Measurements from ENCODE around the gene ACACA.

Gene ACACA

GRCh38 chr17:37110746-37111145, 295.9 kb downstream of the ACACA start:
- CTCF ChIA-PET = interaction anchor here (1.1 to 1.8 kb wide), 2 partner anchors 63 to 81 kb away, joined by 3 to 4 read pairs; no protein-coding TSS in a partner anchor
- H3K4me3 ChIP-seq (ENCODE audit: low read depth, low read length) = no peak overlapping the region
- POLR2A ChIA-PET = no interaction called here
- DNase-seq (ENCODE audit: low read depth, low spot score) = no peak
- no peak for TF ChIP-seq CTCF (IDR thresholded peaks at IDR 0.05; ENCODE audit: insufficient read depth, low read length, missing control alignments)

DNA sequence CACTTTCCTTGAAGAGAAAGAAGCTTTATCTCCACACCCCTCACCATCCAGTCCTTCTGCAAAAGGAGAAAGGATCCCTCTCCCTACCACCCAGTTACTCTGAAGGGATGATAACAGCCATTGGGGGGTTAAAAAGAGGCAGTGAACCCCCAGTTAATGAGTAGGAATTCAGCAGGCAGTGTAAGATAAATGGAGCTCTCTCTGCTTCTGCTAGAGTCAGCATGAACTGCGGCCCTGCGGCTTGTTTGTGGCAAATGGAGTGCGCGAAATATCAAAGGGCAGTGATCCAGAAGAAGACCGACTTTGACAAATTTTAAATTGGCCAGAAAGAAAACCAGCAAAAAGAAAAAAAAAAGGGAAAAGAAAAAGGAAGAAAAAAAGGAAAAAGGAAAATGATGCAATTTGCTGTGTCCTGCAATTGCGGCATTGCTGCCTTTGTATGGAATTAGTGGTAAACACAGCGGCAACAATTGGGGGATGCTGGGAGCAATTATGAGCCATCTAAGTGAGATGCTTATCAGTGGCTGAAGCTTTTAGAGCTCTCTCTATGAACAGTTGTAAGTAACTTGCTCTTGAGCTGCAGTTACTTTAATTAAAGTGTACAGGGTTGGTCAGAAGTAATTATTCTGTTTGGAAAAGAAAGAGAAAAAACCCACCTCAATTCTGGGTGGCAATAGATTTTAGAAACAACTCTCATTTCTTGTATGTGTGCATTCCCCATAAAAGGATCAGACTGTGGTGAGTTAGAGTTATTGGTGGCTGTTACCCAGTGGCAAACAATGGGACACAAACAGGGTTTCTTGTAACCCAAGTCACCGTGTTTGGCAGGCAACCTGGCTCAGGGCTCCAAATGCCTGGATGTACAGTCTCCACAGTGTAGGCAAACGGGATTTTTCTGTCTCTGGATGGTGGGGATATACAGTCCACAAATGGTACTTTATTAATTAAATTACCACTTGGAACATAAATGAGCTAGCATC, 296.6 kb downstream of the ACACA start:
- ChIA-PET POLR2A (no interaction called here), CTCF (interaction anchor here (1.1 to 1.8 kb wide), 2 partner anchors 62 to 82 kb away, joined by 3 to 4 read pairs; no protein-coding TSS in a partner anchor)
- no peak for TF ChIP-seq CTCF (IDR thresholded peaks at IDR 0.05; ENCODE audit: insufficient read depth, low read length, missing control alignments)
- no peak for DNase-seq (ENCODE audit: low read depth, low spot score)
- H3K4me3 ChIP-seq (ENCODE audit: low read depth, low read length) = no peak overlapping the region

GRCh38 chr17:37109106-37109505, 297.5 kb downstream of the ACACA start:
- ChIA-PET CTCF (no interaction called here), POLR2A (no interaction called here)
- no peak for TF ChIP-seq CTCF (IDR thresholded peaks at IDR 0.05; ENCODE audit: insufficient read depth, low read length, missing control alignments)
- no peak for DNase-seq (ENCODE audit: low read depth, low spot score)
- H3K4me3 ChIP-seq (ENCODE audit: low read depth, low read length) = no peak overlapping the region

GRCh38 chr17:37107406-37108083, 299.1 kb downstream of the ACACA start:
- no peak for DNase-seq (ENCODE audit: low read depth, low spot score)
- ChIA-PET CTCF (no interaction called here), POLR2A (no interaction called here)
- no peak for TF ChIP-seq CTCF (IDR thresholded peaks at IDR 0.05; ENCODE audit: insufficient read depth, low read length, missing control alignments)
- H3K4me3 ChIP-seq (ENCODE audit: low read depth, low read length) = no peak overlapping the region

GRCh38 chr17:37106049-37106448, 300.6 kb downstream of the ACACA start:
- no peak for DNase-seq (ENCODE audit: low read depth, low spot score)
- H3K4me3 ChIP-seq (ENCODE audit: low read depth, low read length) = no peak overlapping the region
- TF ChIP-seq CTCF (IDR thresholded peaks at IDR 0.05; ENCODE audit: insufficient read depth, low read length, missing control alignments) = no peak
- CTCF ChIA-PET = interaction anchor here (1.0 kb wide), 1 partner anchor 58 kb away, joined by 3 read pairs; no protein-coding TSS in a partner anchor
- POLR2A ChIA-PET = no interaction called here

- DNase-seq (ENCODE audit: low read depth, low spot score) = no peak
- CTCF ChIA-PET = interaction anchor here (1.3 kb wide), 1 partner anchor 21 kb away, joined by 3 read pairs; no protein-coding TSS in a partner anchor
- H3K4me3 ChIP-seq (ENCODE audit: low read depth, low read length) = no peak overlapping the region
- no peak for TF ChIP-seq CTCF (IDR thresholded peaks at IDR 0.05; ENCODE audit: insufficient read depth, low read length, missing control alignments)
- POLR2A ChIA-PET = no interaction called here
These were observed 303.4 kb downstream of the ACACA start for GRCh38 chr17:37103231-37103630.
